ENCODE measurements around the gene FBXL7. TPM values are rescaled to one million over a fixed set of nuclear protein-coding genes. Genes with fewer than 3 reads are reported as not detected.

FBXL7 gene
- polyA plus RNA-seq, 3 donors = not detected

GRCh38 chr5:15887093-15887492 is 387.1 kb downstream of the FBXL7 start:
- no CpG with 5 or more reads among the region's 3 CpGs for WGBS (ENCODE audit: insufficient coverage)
- intact Hi-C loops (cut with micrococcal nuclease) = no loop called here
- Histone ChIP-seq H3K79me2 (ENCODE audit: insufficient read depth, low read length) (no peaks in the 10 kb centered on the region), H3K9me3 (replicated peaks in 1 of 2; ENCODE audit: control insufficient read depth in 1 of 2, insufficient read depth in 1 of 2, low read length in 2 of 2) (peaks cover 29 to 53% of the 10 kb centered on the region in 2 donors), H3K27me3 (ENCODE audit: control insufficient read depth in 2 of 2, insufficient read depth in 2 of 2, low read length in 2 of 2) (no peaks in the 10 kb centered on the region), H3K4me2 (replicated peaks; ENCODE audit: extremely low read depth, low read length, poor library complexity, severe bottlenecking) (no peak overlapping the region), H3K4me3 (replicated peaks in 1 of 3; ENCODE audit: low read depth in 2 of 3, low read length in 3 of 3) (no peak overlapping the region), H3K36me3 (replicated peaks in 1 of 2; ENCODE audit: control insufficient read depth in 1 of 2, insufficient read depth in 2 of 2, low read length in 2 of 2) (no peaks in the 10 kb centered on the region), H3K9ac (ENCODE audit: insufficient read depth, low read length, poor library complexity, severe bottlenecking) (no peak overlapping the region), H3K27ac (ENCODE audit: low read depth in 1 of 2, low read length in 2 of 2) (no peak overlapping the region), H3K4me1 (ENCODE audit: control insufficient read depth in 1 of 2, insufficient read depth in 2 of 2, low read length in 2 of 2) (no peaks in the 10 kb centered on the region), H2AFZ (ENCODE audit: insufficient read depth, low read depth, low read length, poor library complexity, severe bottlenecking) (no peak overlapping the region), H4K20me1 (ENCODE audit: insufficient read depth, low read length) (no peaks in the 10 kb centered on the region)
- Mint-ChIP-seq H3K4me3 (no peak overlapping the region), H3K27ac (no peak overlapping the region), H3K27me3 (ENCODE audit: low read depth in 3 of 3) (no peaks in the 10 kb centered on the region), H3K9me3 (peaks cover 2 to 18% (median 8%) of the 10 kb centered on the region in 7 donors), H3K36me3 (no peaks in the 10 kb centered on the region), H3K4me1 (no peaks in the 10 kb centered on the region)
- DNase-seq = no peak
- TF ChIP-seq CTCF (IDR thresholded peaks at IDR 0.05) = no peak

- Mint-ChIP-seq H3K9me3 (peaks cover 2 to 22% (median 14%) of the 10 kb centered on the region in 7 donors), H3K27ac (no peak overlapping the region), H3K4me3 (no peak overlapping the region), H3K36me3 (no peaks in the 10 kb centered on the region), H3K27me3 (ENCODE audit: low read depth in 3 of 3) (no peaks in the 10 kb centered on the region), H3K4me1 (no peaks in the 10 kb centered on the region)
- intact Hi-C loops (cut with micrococcal nuclease) = no loop called here
- no peak overlapping the region for H3K9ac ChIP-seq (ENCODE audit: insufficient read depth, low read length, poor library complexity, severe bottlenecking)
- H3K27ac ChIP-seq (ENCODE audit: low read depth in 1 of 2, low read length in 2 of 2) = no peak overlapping the region
- peaks cover 32 to 47% of the 10 kb centered on the region in 2 donors for H3K9me3 ChIP-seq (replicated peaks in 1 of 2; ENCODE audit: control insufficient read depth in 1 of 2, insufficient read depth in 1 of 2, low read length in 2 of 2)
- WGBS (ENCODE audit: insufficient coverage) = 100% methylated on average over 1 of the region's 3 CpGs
- H3K4me1 ChIP-seq (ENCODE audit: control insufficient read depth in 1 of 2, insufficient read depth in 2 of 2, low read length in 2 of 2) = no peaks in the 10 kb centered on the region
- H2AFZ ChIP-seq (ENCODE audit: insufficient read depth, low read depth, low read length, poor library complexity, severe bottlenecking) = no peak overlapping the region
- DNase-seq = no peak
- no peaks in the 10 kb centered on the region for H3K36me3 ChIP-seq (replicated peaks in 1 of 2; ENCODE audit: control insufficient read depth in 1 of 2, insufficient read depth in 2 of 2, low read length in 2 of 2)
- no peaks in the 10 kb centered on the region for H3K27me3 ChIP-seq (ENCODE audit: control insufficient read depth in 2 of 2, insufficient read depth in 2 of 2, low read length in 2 of 2)
- no peak for TF ChIP-seq CTCF (IDR thresholded peaks at IDR 0.05)
- H3K79me2 ChIP-seq (ENCODE audit: insufficient read depth, low read length) = no peaks in the 10 kb centered on the region
- H3K4me3 ChIP-seq (replicated peaks in 1 of 3; ENCODE audit: low read depth in 2 of 3, low read length in 3 of 3) = no peak overlapping the region
- H3K4me2 ChIP-seq (replicated peaks; ENCODE audit: extremely low read depth, low read length, poor library complexity, severe bottlenecking) = no peak overlapping the region
- no peaks in the 10 kb centered on the region for H4K20me1 ChIP-seq (ENCODE audit: insufficient read depth, low read length)
Measured at GRCh38 chr5:15889001-15889400, 389.0 kb downstream of the FBXL7 start.

All from CD14-positive monocyte (primary cell).